ENCODE data around the gene ADGRG1.
"Not testable (repeated sequence)": the region's sequence is repeated elsewhere in the genome, so short reads cannot be mapped to it uniquely, and the experiment has no call there.

Gene ADGRG1

DNA sequence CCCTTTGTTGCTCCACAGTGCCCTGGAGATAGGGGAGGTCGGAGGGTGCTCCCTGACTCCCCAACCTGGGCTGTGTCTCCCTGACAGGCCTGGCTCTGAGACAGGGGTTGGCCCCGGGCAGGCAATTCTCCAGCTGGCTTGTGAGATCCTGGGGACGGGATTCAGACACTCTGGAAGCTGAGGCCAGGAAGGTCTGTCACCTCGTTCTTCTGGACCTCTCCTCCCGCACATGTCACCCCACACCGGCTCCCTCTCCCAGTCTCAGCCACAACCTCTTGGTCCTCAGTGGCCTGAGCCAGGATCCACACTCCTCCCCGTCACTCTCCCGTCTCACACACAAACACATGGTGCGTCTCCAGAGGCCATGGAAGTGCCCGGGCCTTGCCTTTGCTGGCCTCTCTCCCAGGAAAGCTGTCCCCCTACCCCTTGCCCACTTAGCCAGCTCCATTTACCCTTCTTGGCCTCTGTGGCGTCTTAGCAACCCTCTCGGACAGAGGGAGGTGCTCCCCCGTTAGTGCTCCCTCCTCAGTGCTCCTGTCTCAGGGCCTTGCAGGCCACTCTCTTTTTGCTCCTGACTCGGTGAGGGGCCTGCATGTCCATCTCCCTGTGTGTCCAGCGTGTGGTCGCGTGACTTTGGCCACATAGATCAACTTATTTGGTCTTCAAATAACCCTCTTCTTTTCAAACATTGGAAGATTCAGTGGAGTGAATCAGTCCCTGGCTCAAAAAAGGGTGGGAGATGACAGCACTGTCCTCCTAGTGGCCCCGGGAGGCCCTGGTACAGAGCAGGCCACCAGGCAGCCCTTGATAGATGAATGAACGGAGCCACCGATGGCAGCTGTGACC, 40.4 kb downstream of the ADGRG1 start:
- DNase-seq = no peak

DNA sequence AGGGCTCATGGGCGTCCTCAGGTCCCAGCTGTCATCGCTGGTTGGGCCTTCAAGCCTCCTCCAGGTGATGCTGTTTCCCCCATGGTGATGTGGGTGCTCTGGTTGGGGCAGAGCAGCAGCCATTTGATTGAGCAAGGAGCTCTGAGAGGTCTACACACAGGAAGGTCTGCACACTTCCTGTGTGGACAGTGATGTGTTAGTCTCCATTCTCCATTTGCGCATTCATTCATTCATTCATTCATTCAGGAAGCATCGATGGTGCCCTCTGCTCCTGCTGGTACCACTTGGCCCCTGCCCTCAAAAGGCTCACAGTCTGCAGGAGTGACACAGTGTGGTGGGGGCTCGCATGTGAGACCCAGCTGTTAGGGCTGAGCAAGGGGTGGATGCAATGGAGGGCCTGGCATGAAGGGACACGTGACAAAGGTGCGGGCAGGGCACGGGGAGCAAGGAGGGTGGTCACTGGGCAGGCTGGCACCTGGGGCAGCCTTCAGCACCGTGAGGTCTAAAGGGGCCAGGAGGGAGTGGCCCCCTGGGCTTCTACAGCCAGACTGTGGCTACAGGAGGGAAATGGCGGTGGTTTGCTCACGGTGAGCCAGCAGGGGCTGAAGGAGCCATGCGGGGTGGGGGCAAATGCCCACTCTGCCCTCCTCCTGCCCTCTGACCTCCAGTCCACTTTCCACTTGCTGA, 41.2 kb downstream of the ADGRG1 start:
- DNase-seq = no peak

DNA sequence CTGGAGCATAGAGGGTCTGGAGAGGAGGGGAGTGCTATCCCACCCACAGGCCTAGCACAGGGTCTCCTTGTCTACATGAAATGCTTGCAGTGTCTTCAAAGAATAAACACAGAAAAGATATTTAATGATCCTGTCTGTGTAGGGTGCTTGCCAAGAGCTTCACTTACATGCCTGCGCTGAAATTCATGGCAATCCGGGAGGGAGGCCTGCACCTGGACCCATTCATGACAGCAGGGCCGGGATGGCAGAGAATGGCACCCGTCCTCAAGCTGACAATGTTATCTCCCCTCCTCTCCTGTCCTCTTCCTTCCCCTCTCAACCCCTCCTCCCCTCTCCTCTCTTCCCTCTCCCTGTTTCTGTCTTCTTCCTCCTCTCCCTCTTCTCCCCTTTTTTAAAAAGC, 41.8 kb downstream of the ADGRG1 start:
- no peak for DNase-seq

DNA sequence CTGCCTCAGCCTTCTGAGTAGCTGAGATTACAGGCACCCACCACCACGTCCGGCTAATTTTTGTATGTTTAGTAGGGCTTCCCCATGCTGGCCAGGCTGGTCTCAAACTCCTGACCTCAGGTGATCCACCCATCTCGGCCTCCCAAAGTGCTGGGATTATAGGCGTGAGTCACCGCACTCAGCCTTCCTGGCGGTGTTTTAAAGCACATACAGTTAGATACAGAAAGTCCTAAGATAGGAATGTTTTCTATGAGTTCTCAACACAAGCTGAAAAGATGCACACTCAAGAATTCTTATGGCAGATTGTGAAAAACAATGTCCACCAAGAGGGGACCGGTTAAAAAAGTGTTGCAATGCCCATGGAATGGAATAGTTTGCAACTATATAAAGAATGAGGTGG, 43.0 kb downstream of the ADGRG1 start:
- DNase-seq = not testable (repeated sequence)

DNA sequence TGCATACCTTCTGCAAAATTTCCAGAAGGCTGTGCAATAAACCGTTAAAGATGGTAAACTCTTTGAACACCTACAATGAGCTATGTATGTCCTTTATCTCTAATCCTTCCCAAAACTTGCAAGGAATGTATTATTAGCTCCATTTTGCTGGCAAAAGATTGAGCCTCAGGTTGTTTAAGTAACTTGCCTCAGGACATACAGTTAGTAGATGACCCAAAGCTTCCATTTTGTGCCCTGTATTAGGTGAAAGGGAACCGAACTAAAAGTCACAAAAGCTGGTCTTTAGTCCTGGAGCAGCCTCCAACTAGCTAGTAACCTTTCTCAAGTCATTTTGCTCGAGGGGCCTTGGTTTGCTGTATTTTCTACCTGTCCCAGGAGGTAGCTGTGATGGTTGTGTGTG, 44.0 kb downstream of the ADGRG1 start:
- no peak for DNase-seq

DNA sequence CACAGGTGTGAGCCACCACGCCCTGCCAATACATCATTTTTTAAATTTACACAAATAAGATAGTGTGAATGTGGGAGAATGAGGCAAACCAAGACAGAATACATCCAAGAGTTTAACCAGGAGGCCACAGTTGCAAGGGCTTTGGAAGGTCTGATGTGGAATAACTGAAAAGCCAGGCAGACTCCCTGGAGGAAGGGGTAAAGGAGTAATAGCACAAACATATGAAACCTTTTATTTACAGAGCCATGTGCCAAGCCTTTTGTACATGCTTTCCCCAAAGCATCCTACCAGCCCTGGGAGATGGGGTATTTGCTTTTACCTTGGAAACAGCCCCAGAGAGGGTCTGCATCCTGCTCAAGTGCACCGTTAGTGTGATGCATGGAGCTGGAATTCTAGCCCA, 44.4 kb downstream of the ADGRG1 start:
- no peak for DNase-seq

DNA sequence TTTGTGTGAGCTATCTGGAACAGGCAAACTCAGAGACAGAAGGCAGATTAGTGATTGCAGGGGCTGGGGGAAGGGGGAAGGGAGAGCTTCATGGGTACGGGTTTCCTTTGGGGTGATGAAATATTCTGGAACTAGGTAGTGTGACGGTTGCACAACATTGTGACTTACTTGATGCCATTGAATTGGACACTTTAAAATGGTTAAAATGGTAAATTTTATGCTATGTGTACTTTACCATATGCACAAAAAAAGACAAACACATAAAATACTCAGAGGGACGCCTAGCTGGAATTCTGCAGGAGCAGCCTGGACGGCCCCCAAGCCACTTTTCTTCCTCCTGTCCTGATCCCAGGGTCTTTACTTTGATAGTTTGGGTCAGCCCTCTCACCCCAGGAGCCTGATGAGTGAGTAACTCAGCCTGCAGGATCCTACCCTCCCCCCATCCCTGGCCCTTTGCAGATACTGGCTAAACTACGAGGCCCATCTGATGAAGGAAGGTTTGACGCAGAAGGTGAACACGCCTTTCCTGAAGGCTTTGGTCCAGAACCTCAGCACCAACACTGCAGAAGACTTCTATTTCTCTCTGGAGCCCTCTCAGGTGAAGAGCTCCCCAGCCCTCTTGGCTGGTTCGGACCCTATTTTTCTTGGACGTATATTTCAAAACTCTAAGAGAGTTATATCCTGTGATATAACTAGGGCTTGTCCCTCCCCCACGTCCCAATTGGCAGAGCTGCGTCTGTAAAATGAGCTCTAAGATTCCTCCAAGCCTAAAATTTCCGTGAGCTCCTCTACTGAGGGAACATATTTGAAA, 47.5 kb downstream of the ADGRG1 start:
- DNase-seq = no peak

DNA sequence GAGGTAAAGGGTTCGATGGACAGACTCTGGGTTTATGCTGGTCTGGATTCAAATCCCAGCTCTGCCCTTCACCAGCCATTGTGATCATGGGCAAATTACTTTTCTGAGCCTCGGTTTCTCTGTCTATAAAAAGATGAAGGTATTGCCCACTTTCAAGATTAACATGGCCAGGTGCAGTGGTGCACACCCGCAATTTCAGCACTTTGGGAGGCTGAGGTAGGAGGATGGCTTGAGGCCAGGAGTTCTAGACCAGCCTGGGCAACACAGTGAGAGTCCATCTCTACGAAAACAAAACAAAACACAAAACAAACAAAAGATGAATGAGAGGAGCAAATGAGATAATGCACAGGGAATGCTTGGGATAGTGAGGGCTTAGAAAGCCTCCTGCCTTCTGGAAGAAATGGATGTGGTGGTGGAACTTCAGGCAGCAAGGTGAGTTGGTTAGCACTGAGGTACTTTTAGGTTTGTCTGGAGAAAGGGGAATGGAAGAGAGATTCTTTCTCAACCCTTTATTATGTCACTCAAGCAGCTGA, 48.2 kb downstream of the ADGRG1 start:
- no peak for DNase-seq

DNA sequence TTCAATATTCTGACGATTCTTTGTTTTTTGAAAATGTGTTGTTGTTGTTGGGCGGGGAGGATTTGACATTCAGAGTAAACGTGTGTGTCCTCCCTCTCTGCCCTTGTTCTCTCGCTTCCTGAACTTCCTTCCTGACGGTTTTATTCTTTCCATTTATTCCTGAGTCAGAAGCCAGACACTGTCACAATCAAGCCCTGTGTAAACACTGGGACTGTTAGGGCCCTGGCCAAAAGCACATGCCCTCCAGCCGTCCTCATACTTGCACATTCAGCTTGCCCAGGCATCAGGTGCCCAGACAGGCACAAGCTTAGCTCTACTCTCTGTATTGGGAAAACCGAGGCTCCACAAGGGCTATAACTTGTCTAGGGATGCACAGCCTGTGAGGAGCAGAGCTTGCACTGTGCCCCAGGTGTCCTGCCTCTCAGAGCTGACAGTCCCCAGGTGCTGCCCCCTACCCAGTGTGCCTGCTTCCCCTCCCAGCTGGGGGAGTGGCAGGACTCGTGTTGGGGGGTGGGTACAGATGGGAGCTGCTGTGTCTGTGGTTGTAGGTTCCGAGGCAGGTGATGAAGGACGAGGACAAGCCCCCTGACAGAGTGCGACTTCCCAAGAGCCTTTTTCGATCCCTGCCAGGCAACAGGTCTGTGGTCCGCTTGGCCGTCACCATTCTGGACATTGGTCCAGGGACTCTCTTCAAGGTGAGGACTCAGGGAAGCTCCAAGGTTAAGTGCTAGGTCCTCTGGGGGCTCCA, 49.4 kb downstream of the ADGRG1 start:
- DNase-seq = no peak

DNA sequence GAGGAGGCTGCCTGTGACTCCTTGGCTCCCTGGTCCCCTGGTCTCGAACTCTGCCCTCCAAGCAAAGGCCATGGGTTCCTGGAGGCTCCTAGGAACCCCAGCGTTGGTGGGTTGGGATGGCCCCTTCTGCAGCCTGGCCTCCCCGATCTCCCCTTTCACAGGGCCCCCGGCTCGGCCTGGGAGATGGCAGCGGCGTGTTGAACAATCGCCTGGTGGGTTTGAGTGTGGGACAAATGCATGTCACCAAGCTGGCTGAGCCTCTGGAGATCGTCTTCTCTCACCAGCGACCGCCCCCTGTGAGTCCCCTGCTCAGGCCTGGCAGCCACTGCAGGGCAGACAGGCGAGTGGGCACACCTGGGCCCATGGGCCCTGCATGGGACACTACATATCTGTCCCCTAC, 50.6 kb downstream of the ADGRG1 start:
- no peak for DNase-seq

DNA sequence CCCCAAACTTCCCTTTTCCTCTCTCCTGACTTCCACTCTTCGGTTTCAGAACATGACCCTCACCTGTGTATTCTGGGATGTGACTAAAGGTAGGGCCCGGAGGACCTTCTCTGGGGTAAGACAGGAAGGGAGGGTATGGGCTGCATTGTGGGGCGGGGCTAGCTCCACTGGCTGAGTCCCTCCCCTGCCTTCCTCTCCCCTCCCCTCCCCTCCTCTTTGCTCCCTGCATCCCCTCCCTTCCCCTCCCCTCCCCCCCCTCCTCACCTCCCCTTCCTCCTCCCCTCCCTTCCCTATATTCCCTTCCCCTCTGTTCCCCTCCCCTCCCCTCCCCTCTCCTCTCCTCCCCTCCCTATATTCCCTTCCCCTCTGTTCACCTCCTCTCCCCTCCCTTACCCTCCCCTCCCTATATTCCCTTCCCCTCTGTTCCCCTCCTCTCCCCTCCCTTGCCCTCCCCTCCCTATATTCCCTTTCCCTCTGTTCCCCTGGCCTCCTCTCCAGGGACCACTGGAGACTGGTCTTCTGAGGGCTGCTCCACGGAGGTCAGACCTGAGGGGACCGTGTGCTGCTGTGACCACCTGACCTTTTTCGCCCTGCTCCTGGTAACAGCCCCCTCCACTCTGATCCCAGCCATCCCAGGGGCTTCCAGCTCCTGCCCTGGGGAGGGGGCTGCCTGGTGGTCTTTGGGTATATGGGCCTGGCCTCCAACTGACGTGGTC, 51.5 kb downstream of the ADGRG1 start:
- no peak for DNase-seq

DNA sequence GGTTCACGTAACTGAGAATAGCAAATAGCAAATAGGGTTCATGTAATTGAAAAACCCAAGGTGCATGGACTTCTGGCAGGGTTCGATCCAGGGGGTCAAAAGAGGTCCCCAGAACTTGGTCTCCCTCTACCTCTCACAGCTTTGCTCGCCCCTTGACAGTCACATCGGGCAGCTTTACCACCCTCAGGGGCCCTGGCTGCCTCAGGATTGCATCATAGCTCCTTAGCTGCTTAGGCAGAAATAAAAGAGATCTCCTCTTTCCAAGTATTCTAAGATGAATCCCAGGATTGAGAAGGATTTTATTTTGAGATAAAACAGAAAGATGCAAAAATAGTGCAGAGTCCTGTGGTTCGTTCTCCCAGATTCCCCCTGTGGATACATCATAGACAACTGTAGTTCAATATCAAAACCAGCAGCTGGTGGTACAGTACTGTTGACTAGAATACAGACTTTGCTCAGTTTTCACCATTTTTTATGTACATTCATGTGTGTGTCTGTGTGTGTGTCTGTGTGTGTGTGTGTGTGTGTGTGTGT, 52.5 kb downstream of the ADGRG1 start:
- no peak for DNase-seq

DNA sequence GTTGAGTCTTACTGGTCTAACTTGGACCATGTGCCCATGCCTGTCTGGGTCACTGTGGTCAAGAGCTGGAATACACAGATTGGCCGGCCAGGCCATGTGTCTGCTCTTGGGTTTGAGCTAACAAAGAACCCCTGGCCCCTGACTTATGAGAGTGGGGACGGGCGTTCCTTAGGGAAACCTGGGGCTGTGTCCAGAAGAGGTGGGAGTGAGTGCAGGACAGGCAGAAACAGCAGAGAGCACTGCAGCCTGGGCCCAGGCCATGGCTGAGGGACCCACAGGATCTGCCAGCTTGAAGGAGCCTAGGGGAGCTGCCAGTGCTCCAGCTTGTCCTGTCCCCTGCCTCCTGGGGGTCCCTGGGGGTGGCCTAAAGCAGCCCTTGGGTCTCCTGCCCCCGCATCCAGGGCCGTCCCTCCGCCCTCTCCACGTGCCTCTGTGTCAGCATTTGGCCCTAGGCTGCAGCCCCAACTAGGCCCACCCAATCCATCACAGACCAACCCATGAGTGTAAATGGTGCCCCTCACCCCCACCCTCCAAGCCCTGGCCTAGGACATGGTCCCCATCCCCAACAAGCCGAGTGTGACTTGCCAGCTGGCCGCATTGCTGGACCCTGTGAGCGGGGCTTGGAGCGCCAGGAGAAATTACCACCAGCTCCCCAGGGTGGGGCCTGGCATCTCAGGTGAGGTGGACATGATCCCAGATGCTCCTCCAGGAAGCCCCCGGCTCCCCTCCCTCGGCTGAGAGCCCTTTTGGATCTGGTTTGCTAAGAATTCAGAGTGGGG, 53.7 kb downstream of the ADGRG1 start:
- no peak for DNase-seq

DNA sequence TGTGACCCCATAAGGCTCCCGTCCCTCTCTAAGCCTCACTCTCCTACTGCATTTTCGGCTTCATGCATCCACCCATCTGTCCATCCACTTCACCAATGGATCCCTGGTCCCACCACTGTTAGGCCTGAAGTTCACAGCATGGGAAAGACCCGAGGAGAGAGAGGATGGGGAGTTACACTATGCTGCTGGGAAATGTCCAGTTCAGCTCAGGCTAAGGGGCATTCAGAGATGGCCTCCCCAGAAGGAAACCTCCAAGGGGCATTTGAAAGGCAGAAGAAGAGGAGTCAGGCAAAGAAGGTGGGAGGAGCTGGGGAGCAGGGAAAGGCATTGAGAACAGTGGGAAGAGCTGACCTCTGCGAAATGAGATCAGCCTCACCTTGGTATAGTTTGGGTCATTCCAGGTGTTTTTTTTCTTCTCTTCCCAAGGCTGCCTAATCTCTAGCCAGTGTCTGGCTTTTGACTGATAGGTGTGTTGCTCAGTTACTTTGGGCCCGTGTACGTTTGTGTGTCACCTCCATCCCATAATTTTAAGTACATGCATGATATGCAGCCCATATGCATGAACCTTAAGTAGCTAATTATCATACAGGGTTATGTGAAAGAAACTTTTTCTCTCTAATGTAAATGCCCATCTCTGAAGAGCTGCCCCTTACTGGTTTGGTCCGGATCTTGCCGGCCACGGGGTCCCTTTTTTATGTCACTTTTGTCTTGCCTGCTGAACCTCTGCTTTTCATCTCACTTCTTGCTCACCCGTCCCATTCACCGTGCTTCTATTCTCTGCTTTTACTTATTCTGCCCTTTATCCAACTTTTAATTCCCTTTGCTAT, 54.6 kb downstream of the ADGRG1 start:
- DNase-seq = no peak

DNA sequence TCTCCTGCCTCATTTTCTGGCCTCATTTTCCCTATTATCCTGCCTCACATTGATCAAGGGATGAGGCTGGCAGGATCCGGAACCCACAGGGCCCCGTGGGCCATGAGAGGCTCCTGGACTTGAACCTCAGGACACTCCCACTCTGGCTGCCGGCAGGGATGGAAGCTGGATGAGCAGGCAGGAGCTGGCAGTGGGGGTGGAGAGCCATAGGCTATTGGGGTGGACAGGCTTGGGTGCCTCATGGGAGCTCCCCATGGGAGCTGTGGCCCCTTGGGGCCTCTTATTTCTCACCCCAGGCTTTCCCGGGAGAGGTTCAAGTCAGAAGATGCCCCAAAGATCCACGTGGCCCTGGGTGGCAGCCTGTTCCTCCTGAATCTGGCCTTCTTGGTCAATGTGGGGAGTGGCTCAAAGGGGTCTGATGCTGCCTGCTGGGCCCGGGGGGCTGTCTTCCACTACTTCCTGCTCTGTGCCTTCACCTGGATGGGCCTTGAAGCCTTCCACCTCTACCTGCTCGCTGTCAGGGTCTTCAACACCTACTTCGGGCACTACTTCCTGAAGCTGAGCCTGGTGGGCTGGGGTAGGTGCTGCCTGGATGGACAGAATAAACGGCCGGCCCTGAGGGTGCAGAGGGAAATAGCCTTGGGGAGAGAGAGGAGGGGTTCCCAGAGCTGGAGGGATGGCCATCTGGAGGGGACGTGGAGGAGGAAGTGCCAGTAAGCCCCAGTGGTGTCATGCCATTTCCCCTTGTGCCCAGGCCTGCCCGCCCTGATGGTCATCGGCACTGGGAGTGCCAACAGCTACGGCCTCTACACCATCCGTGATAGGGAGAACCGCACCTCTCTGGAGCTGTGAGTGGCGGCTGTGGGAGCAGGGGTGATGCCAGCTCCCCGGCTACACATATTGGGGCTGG, 55.5 kb downstream of the ADGRG1 start:
- DNase-seq = no peak

DNA sequence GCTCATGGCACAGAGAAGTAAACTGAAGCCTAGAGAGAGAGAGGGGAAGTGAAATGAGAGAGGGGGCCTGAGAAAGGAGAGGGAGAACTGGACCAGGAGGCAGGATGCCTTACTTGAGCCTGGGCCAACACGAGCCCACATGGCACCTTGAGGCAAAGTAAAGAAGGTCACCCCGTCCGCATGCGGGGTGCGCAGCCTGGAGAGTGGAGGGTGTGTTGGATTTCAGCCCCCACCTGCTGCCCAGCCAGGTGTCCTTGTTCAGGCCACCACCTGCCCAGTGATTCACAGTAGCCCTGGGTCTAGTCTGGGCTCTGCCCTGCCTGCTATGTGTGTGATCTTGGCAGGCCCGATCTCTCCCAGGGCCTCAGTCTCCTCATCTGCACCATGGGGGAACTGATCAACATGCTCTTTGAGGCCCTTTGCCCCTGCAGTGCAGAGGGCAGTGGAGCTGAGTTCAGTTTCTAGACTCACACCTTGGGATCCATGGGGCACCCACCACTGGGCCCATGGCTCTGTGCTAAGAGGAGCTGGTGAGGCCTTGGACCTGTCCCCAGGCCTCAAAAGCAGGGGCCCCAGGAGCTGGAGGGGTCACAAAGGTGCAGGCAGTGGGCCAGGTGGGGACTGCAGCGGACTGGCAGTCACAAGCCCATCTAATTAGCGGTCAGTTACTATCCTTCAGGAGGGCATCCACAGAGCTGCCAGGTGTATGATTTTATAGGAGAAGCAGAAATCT, 56.4 kb downstream of the ADGRG1 start:
- DNase-seq = no peak

DNA sequence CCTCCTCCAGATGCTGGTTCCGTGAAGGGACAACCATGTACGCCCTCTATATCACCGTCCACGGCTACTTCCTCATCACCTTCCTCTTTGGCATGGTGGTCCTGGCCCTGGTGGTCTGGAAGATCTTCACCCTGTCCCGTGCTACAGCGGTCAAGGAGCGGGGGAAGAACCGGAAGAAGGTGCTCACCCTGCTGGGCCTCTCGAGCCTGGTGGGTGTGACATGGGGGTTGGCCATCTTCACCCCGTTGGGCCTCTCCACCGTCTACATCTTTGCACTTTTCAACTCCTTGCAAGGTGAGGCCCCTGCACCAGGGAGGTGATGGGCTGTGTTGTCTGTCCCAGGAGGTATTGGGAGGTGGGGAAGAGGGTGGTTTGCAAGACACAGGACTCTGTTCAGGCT, 57.2 kb downstream of the ADGRG1 start:
- DNase-seq = no peak

DNA sequence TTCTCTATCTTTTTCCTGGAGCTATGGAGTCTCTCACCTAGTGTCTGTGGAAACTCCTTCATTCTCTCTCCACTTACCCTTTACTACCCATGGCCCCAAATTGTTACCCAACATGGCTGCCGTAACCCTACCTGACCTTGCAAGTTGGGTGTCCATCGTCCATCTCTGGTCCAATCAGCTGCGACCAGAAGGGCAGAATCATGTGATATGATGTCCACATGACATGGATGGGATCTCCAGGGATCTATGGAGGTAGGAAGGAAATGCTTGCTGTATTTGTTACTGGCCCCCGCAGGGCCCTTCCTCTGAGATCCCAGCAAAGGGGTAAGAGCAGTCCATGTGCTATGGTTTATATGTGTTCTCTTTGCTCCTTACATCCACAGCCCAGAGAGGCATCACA, 58.1 kb downstream of the ADGRG1 start:
- DNase-seq = no peak
